Adrenal gland (tissue), 5 donors: ENCODE measurements around the gene PTER.

ENCODE experiments used
- POLR2A ChIP-seq, 2 donors: fragments of 450-650 bp; IDR thresholded peaks; one replicate each; pipeline ENCODE4 v1.6.1; 2017; ENCODE audit warnings: antibody characterized with exemption in 2 of 2, mild to moderate bottlenecking in 2 of 2, moderate library complexity in 1 of 2
- TF ChIP-seq, protein P1 (sequence below), 6 experiments: fragments of 450-650 bp in 4 of 6; fragments of 200-600 bp in 2 of 6; sonication (generic) in 1 of 6; IDR thresholded peaks; 1 replicate in 5 of 6; 2 replicates in 1 of 6; pipeline versions ENCODE4 v1.5.1 to v1.8.0; 2016 to 2021; ENCODE audit warnings: antibody characterized with exemption in 6 of 6, mild to moderate bottlenecking in 2 of 6, moderate library complexity in 1 of 6
- donor health status: DM: no; HTN: no; CAD: no.

DNA sequence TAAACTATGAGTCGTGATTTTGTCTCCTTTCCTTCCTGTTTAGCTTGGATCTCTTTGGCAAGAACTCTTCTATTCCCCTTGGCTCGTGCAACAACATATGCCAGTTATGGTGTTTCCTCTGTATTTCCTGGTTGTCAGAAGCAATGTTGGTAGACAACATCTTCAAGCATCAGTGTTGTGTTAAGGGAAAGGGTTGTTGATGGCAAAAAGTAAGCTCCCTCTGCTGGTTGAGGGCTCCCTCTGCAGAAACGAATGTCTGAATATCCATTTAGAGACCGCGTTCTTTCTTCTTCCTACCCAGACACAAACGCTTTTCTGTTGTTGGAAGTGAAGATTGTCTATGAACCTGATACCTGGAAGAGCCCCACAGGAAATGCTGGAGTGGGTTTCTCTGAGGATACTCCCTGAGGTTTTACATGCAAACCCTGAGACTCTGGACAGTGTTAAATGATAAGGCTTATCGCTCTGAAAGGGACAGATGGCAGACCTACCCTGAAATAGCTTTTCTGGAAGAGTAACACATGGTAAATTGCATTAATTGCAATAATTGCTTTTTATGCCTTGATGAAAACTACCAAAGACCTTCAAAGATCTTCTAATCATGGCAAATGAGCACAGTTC, 108.4 kb downstream of the PTER start:
- TF ChIP-seq, protein P1, sequence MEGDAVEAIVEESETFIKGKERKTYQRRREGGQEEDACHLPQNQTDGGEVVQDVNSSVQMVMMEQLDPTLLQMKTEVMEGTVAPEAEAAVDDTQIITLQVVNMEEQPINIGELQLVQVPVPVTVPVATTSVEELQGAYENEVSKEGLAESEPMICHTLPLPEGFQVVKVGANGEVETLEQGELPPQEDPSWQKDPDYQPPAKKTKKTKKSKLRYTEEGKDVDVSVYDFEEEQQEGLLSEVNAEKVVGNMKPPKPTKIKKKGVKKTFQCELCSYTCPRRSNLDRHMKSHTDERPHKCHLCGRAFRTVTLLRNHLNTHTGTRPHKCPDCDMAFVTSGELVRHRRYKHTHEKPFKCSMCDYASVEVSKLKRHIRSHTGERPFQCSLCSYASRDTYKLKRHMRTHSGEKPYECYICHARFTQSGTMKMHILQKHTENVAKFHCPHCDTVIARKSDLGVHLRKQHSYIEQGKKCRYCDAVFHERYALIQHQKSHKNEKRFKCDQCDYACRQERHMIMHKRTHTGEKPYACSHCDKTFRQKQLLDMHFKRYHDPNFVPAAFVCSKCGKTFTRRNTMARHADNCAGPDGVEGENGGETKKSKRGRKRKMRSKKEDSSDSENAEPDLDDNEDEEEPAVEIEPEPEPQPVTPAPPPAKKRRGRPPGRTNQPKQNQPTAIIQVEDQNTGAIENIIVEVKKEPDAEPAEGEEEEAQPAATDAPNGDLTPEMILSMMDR (IDR thresholded peaks at IDR 0.05) = peak; percentile 53 to 67 (median 60)
- TF ChIP-seq POLR2A (IDR thresholded peaks at IDR 0.05) = no peak
